Endothelial cell of umbilical vein (primary cell): Measurements from ENCODE around the gene ECEL1. TPM values are rescaled to one million over a fixed set of nuclear protein-coding genes. Genes with fewer than 3 reads are reported as not detected.

Source experiments
- BruUV-seq: library from RNA; stranded (reverse); fragments of 400-500 nt; replicated peaks from 2 replicates; lab custom pipeline; 2021; lab: Mats Ljungman, UMichigan
- CTCF ChIA-PET: fragments of 300-600, 350-600 bp; sonication (Branson Sonifier 250); formaldehyde crosslinking; loops from one replicate; lab custom pipeline; 2021; ENCODE audit warnings: antibody characterized with exemption, inconsistent platforms; lab: Charles Lee
- POLR2A ChIA-PET: fragments of 300-600, 350-600 bp; sonication (Branson Sonifier 250); formaldehyde crosslinking; loops from one replicate; lab custom pipeline; 2021; ENCODE audit warnings: antibody characterized with exemption, inconsistent platforms; lab: Charles Lee
- DNase-seq: peaks from one replicate; pipeline ENCODE4 v3.0.0-alpha.2; 2011; ENCODE audit warnings: low read depth, low spot score
- FAIRE-seq: peaks from 2 replicates; lab custom pipeline; 2011; peaks lifted over from hg19 to GRCh38; lab: Jason Lieb, UNC
- H2AFZ ChIP-seq: 2 replicates; pipeline ENCODE4 v1.6.0; 2012; ENCODE audit warnings: low read depth, low read length, control low read depth, inconsistent platforms
- H3K27ac ChIP-seq: 2 replicates; pipeline ENCODE4 v1.5.1; 2011; ENCODE audit warnings: low read depth, mild to moderate bottlenecking, control low read depth, low read length, moderate library complexity; ENCODE audit not compliant: insufficient read depth
- H3K27me3 ChIP-seq, 2 experiments: 2 replicates each; pipeline versions ENCODE4 v1.6.0 to v1.6.1; 2011; ENCODE audit warnings: low read length in 2 of 2, mixed read lengths in 1 of 2; ENCODE audit not compliant: control insufficient read depth in 2 of 2, insufficient read depth in 2 of 2
- H3K36me3 ChIP-seq, 2 experiments: 2 replicates in 1 of 2; 3 replicates in 1 of 2; pipeline ENCODE4 v1.5.1; 2011; ENCODE audit warnings: low read length in 2 of 2, mild to moderate bottlenecking in 1 of 2, moderate library complexity in 1 of 2; ENCODE audit not compliant: control insufficient read depth in 2 of 2, insufficient read depth in 2 of 2; ENCODE audit errors: extremely low read depth in 1 of 2
- H3K4me1 ChIP-seq: 3 replicates; pipeline ENCODE4 v1.5.1; 2011; ENCODE audit warnings: mild to moderate bottlenecking, low read length; ENCODE audit not compliant: control insufficient read depth, insufficient read depth; ENCODE audit errors: extremely low read depth
- H3K4me2 ChIP-seq: 2 replicates; pipeline ENCODE4 v1.6.1; 2011; ENCODE audit warnings: low read length, control low read depth, mixed read lengths; ENCODE audit not compliant: insufficient read depth
- H3K4me3 ChIP-seq, 3 experiments: fragments of 200-600 bp in 1 of 3; sonication (generic), shearing (Covaris generic) in 1 of 3; replicated peaks in 1 of 3; 2 replicates each; pipeline ENCODE4 v1.5.1; 2011 to 2016; ENCODE audit warnings: control low read depth in 3 of 3, low read length in 3 of 3, mild to moderate bottlenecking in 2 of 3, inconsistent platforms in 1 of 3, low read depth in 1 of 3, moderate library complexity in 1 of 3; ENCODE audit not compliant: insufficient read depth in 1 of 3
- H3K79me2 ChIP-seq: 2 replicates; pipeline ENCODE4 v1.6.0; 2012; ENCODE audit warnings: low read length, inconsistent platforms; ENCODE audit not compliant: control insufficient read depth, insufficient read depth
- H3K9ac ChIP-seq: replicated peaks from 2 replicates; pipeline ENCODE3; 2011; ENCODE audit warnings: low read length, control low read depth; ENCODE audit not compliant: insufficient read depth; ENCODE audit errors: extremely low read depth
- H3K9me1 ChIP-seq: replicated peaks from 3 replicates; pipeline ENCODE4 v1.6.0; 2011; ENCODE audit warnings: mild to moderate bottlenecking, low read length; ENCODE audit not compliant: control insufficient read depth, insufficient read depth; ENCODE audit errors: extremely low read depth
- H3K9me3 ChIP-seq: replicated peaks from 2 replicates; pipeline ENCODE4 v1.5.1; 2012; ENCODE audit warnings: low read length, inconsistent platforms; ENCODE audit not compliant: control insufficient read depth, insufficient read depth
- H4K20me1 ChIP-seq: replicated peaks from 2 replicates; pipeline ENCODE3; 2011; ENCODE audit warnings: mild to moderate bottlenecking, low read length; ENCODE audit not compliant: control insufficient read depth, insufficient read depth; ENCODE audit errors: extremely low read depth
- FOS ChIP-seq: IDR thresholded peaks from 2 replicates; pipeline ENCODE4 v1.6.1; 2011; ENCODE audit warnings: mild to moderate bottlenecking, low read length, moderate library complexity, borderline replicate concordance; ENCODE audit not compliant: insufficient read depth
- GATA2 ChIP-seq: IDR thresholded peaks from 2 replicates; pipeline ENCODE4 v1.7.0; 2011; ENCODE audit warnings: low read depth, mild to moderate bottlenecking, moderate library complexity, mixed read lengths, low read length; ENCODE audit not compliant: insufficient read length, insufficient read depth
- JUN ChIP-seq: IDR thresholded peaks from 2 replicates; pipeline ENCODE4 v1.6.1; 2011; ENCODE audit warnings: borderline replicate concordance, low read depth; ENCODE audit not compliant: insufficient read length, insufficient read depth
- MYC ChIP-seq: IDR thresholded peaks from one replicate; pipeline ENCODE4 v1.6.1; 2011; ENCODE audit warnings: mild to moderate bottlenecking, low read depth, low read length
- POLR2A ChIP-seq: IDR thresholded peaks from 2 replicates; pipeline ENCODE4 v1.6.1; 2012; ENCODE audit warnings: low read depth, mild to moderate bottlenecking, control low read depth, low read length
- dilution Hi-C: fragments of 300-500 bp; cut with MboI; formaldehyde crosslinking; loops from one replicate; pipeline ENCODE4 v1.15.0; 2019; ENCODE audit warnings: low sequenced_read_pairs; ENCODE audit not compliant: extremely low pct_ligation_motif_present
- intact Hi-C: fragments of 100-400 bp; cut with micrococcal nuclease; formaldehyde crosslinking; loops from one replicate; pipeline ENCODE4 v1.10.0; 2022
- polyA plus RNA-seq, 4 experiments: library from polyadenylated mRNA; depleted of rRNA in 3 of 4; stranded (reverse) in 3 of 4; unstranded in 1 of 4; fragments of >200 nt; gene quantifications; 2 replicates each; pipeline versions ENCODE4 v1.2.1 to v1.2.3, GENCODE V29; 2011 to 2012; ENCODE audit warnings: missing spikeins in 1 of 4
- total RNA-seq: library from RNA; stranded (reverse); gene quantifications from 2 replicates; pipeline ENCODE4 v1.2.3, GENCODE V29; 2021
- TF ChIP-seq, protein P1 (sequence below): IDR thresholded peaks from 2 replicates; pipeline ENCODE4 v1.6.1; 2011; ENCODE audit not compliant: insufficient read depth, insufficient read length
- TF ChIP-seq, protein P2 (sequence below), 2 donors: IDR thresholded peaks; 1 replicate in 1 of 2; 2 replicates in 1 of 2; pipeline ENCODE4 v1.5.1; 2011; ENCODE audit warnings: low read length in 2 of 2, mild to moderate bottlenecking in 2 of 2, moderate library complexity in 2 of 2, control low read depth in 1 of 2, inconsistent platforms in 1 of 2, low read depth in 1 of 2; ENCODE audit not compliant: insufficient read depth in 1 of 2; ENCODE audit errors: extremely low read depth in 1 of 2

The ECEL1 gene
- total and polyA plus RNA-seq, 2 donors (not counting 3 experiments of a cell fraction or from before 2014, with no cell fraction given), result not detected

DNA sequence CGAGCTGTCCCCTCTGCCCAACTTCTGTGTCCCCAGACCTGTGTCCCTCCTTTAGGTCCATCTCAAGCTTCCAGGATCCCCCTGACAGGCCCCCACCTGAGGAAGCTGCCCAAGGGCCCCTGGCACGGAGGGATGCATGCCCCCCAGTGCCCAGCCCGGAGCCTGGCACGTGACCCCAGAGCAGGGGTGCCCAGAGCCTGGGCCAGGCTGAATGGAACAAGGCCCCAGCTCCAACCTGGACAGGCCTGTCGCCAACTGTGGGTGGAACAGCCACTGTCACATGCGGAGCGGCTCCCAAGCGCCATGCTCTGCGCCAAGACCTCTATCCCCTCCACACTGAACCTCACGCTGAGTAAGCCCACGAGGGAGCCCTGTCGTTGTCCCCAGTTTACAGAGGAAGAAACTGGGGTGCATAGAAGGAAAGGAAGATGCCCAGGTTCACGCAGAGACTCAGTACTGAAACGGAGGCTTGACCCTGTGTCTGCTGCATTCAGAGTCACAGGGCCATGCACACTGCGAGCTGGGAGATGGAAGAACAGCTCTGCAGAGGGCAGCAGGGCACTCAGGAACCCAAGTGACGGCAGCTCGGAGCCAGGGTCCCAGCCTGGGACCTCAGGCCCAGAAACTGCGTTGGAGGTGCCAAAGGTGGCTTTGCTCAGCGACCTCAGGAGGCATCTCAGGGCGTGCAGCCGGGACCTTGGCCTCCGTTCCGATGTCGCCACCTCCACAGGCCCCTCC lies 5.5 kb upstream of the ECEL1 start:
- ChIA-PET CTCF (no interaction called here), POLR2A (no interaction called here)
- no peak for FAIRE-seq
- TF ChIP-seq MYC (no peak), POLR2A (no peak), FOS (no peak), JUN (no peak), GATA2 (no peak)
- TF ChIP-seq, protein P1, sequence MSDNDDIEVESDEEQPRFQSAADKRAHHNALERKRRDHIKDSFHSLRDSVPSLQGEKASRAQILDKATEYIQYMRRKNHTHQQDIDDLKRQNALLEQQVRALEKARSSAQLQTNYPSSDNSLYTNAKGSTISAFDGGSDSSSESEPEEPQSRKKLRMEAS, result no peak
- TF ChIP-seq, protein P2, sequence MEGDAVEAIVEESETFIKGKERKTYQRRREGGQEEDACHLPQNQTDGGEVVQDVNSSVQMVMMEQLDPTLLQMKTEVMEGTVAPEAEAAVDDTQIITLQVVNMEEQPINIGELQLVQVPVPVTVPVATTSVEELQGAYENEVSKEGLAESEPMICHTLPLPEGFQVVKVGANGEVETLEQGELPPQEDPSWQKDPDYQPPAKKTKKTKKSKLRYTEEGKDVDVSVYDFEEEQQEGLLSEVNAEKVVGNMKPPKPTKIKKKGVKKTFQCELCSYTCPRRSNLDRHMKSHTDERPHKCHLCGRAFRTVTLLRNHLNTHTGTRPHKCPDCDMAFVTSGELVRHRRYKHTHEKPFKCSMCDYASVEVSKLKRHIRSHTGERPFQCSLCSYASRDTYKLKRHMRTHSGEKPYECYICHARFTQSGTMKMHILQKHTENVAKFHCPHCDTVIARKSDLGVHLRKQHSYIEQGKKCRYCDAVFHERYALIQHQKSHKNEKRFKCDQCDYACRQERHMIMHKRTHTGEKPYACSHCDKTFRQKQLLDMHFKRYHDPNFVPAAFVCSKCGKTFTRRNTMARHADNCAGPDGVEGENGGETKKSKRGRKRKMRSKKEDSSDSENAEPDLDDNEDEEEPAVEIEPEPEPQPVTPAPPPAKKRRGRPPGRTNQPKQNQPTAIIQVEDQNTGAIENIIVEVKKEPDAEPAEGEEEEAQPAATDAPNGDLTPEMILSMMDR (IDR thresholded peaks at IDR 0.05; ENCODE audit: extremely low read depth in 1 of 2, insufficient read depth in 1 of 2, low read depth in 1 of 2, low read length in 2 of 2), result no peak
- Histone ChIP-seq H3K9me3 (no peaks in the 10 kb centered on the region), H3K36me3 (no peaks in the 10 kb centered on the region), H3K4me3 (no peak overlapping the region), H3K9ac (no peak overlapping the region), H3K4me1 (no peaks in the 10 kb centered on the region), H2AFZ (no peak overlapping the region), H3K79me2 (no peaks in the 10 kb centered on the region), H3K27me3 (peaks cover 9 to 11% of the 10 kb centered on the region in 2 experiments), H3K9me1 (no peaks in the 10 kb centered on the region), H4K20me1 (no peaks in the 10 kb centered on the region), H3K4me2 (no peak overlapping the region), H3K27ac (no peak overlapping the region)
- dilution Hi-C loops, result no loop called here
- BruUV-seq, result no TSS peak
- no peak for DNase-seq
- intact Hi-C loops, result no loop called here
